Panc1 (cell line): ENCODE results near the gene EFCC1. TPM values are rescaled to one million over a fixed set of nuclear protein-coding genes. Genes with fewer than 3 reads are reported as not detected.

Experiments used
- ATAC-seq: fragments of 200-7000 bp; cut with Tn5 transposase; 2 replicates; pipeline ENCODE4 v1.9.1; 2020; ENCODE audit warnings: mild to moderate bottlenecking, moderate library complexity
- BruUV-seq: library from RNA; stranded (reverse); fragments of 400-500 nt; replicated peaks from 2 replicates; lab custom pipeline; 2021; lab: Mats Ljungman, UMichigan
- CTCF ChIA-PET: fragments of 300-600 bp; sonication (Branson Sonifier 250); formaldehyde crosslinking; loops from one replicate; lab custom pipeline; 2022; ENCODE audit warnings: antibody characterized with exemption; lab: Charles Lee
- POLR2A ChIA-PET: fragments of 300-600 bp; sonication (Branson Sonifier 250); formaldehyde crosslinking; loops from one replicate; lab custom pipeline; 2022; ENCODE audit warnings: antibody characterized with exemption; lab: Charles Lee
- DNase-seq: peaks from one replicate; pipeline ENCODE4 v3.0.0-alpha.2; 2010; ENCODE audit warnings: low read depth, low spot score
- H3K27ac ChIP-seq: 2 replicates; pipeline ENCODE4 v1.5.1; 2011; ENCODE audit warnings: mild to moderate bottlenecking, low read length, inconsistent platforms
- H3K27me3 ChIP-seq: fragments of 200-500 bp; sonication (Bioruptor generic); 2 replicates; pipeline ENCODE4 v1.6.0; 2014; ENCODE audit warnings: low read length, inconsistent platforms; ENCODE audit not compliant: control insufficient read depth, insufficient read depth
- H3K36me3 ChIP-seq: fragments of 200-500 bp; sonication (Bioruptor generic); 2 replicates; pipeline ENCODE4 v1.5.1; 2014; ENCODE audit warnings: inconsistent platforms, mild to moderate bottlenecking, low read length, moderate library complexity; ENCODE audit not compliant: control insufficient read depth, insufficient read depth
- H3K4me1 ChIP-seq: 2 replicates; pipeline ENCODE4 v1.5.1; 2011; ENCODE audit warnings: inconsistent platforms, mild to moderate bottlenecking, low read length, moderate library complexity; ENCODE audit not compliant: control insufficient read depth, insufficient read depth
- H3K4me3 ChIP-seq, 2 experiments: 2 replicates each; pipeline ENCODE4 v1.5.1; 2011 to 2012; ENCODE audit warnings: low read depth in 2 of 2, low read length in 2 of 2, mild to moderate bottlenecking in 2 of 2, inconsistent platforms in 1 of 2, moderate library complexity in 1 of 2
- H3K9me3 ChIP-seq: fragments of 200-500 bp; sonication (Bioruptor generic); 2 replicates; pipeline ENCODE4 v1.5.1; 2014; ENCODE audit warnings: low read depth, mild to moderate bottlenecking, inconsistent platforms, low read length, moderate library complexity; ENCODE audit not compliant: control insufficient read depth, insufficient read depth
- POLR2AphosphoS5 ChIP-seq: IDR thresholded peaks from 2 replicates; pipeline ENCODE4 v1.6.1; 2012; ENCODE audit warnings: mild to moderate bottlenecking, low read depth, low read length, moderate library complexity
- SIN3A ChIP-seq: IDR thresholded peaks from 2 replicates; pipeline ENCODE4 v1.6.1; 2012; ENCODE audit warnings: low read depth, mild to moderate bottlenecking, low read length, moderate library complexity, borderline replicate concordance; ENCODE audit not compliant: insufficient read depth
- TCF7L2 ChIP-seq: IDR thresholded peaks from 2 replicates; pipeline ENCODE4 v1.6.1; 2011; ENCODE audit warnings: mild to moderate bottlenecking, low read depth, low read length, inconsistent platforms
- in situ Hi-C: cut with HindIII; loops from 2 replicates; pipeline ENCODE4 v1.10.0; 2016; ENCODE audit warnings: low sequenced_read_pairs, low pct_unique_long_range_greater_than_20kb
- intact Hi-C: fragments of 100-400 bp; cut with micrococcal nuclease; formaldehyde crosslinking; loops from one replicate; pipeline ENCODE4 v1.10.0; 2022; ENCODE audit not compliant: unreplicated experiment
- total RNA-seq: library from RNA; stranded (reverse); gene quantifications from one replicate; pipeline ENCODE4 v1.2.1, GENCODE V29; 2021; ENCODE audit not compliant: unreplicated experiment
- TF ChIP-seq, protein P1 (sequence below): fragments of 450-650 bp; IDR thresholded peaks from 2 replicates; pipeline ENCODE4 v1.5.1; 2017; ENCODE audit warnings: mild to moderate bottlenecking
- TF ChIP-seq, protein P2 (sequence below), 2 experiments: IDR thresholded peaks; 2 replicates each; pipeline ENCODE4 v1.6.1; 2011 to 2012; ENCODE audit warnings: low read depth in 2 of 2, control low read depth in 1 of 2, low read length in 1 of 2, mild to moderate bottlenecking in 1 of 2, moderate library complexity in 1 of 2; ENCODE audit not compliant: insufficient read depth in 1 of 2

EFCC1 gene
- total RNA-seq, 1 experiment from 2014 or later = 0.15 TPM

DNA sequence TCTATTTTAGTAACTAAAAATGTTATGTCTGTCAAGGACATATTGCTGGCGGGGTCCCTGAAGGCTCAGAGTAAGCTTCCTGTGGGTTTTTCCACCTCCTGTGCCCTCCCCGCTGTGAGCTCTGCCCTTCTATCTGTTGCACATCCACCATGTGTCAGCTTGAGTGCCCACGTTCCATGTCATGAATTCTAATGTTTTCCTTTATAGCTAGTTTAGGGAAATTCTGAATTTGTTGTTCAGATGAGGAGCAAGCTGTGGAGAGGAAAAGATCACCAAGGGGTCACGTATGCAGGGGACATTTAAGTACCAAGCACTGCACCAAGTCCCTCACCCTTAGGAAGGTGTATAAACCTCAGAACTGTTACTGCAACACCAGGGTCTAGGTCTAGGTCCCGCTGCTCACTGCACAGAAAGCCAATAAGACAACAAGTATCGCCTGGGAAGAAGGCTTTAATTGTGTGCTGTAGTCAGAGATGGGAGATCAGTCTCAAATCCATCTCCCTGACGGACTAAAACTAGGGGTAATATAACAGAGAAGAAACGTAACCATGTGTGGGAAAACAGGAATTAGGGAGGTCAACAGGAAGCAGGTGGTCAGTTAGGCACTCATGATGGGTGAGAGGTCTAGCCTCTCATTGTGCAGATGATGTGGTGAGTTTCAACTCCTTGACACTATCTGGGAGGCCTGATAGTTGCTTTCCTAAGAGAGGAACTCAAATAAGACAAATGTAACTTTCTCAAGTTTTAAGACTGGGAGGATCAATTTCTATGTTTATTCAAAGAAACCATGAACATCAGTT lies 69.2 kb downstream of the EFCC1 start:
- Histone ChIP-seq H3K27me3 (no peaks in the 10 kb centered on the region), H3K36me3 (no peaks in the 10 kb centered on the region), H3K27ac (no peak overlapping the region), H3K9me3 (no peaks in the 10 kb centered on the region), H3K4me1 (no peaks in the 10 kb centered on the region), H3K4me3 (no peak overlapping the region)
- in situ Hi-C loops (no loop called here), intact Hi-C loops (no loop called here)
- no TSS peak for BruUV-seq
- 0 out of 2 replicates have a peak, but pooled peaks have one; percentile 17 for ATAC-seq
- POLR2A ChIA-PET = no interaction called here
- TF ChIP-seq POLR2AphosphoS5 (no peak), TCF7L2 (no peak), SIN3A (no peak)
- TF ChIP-seq, protein P1, sequence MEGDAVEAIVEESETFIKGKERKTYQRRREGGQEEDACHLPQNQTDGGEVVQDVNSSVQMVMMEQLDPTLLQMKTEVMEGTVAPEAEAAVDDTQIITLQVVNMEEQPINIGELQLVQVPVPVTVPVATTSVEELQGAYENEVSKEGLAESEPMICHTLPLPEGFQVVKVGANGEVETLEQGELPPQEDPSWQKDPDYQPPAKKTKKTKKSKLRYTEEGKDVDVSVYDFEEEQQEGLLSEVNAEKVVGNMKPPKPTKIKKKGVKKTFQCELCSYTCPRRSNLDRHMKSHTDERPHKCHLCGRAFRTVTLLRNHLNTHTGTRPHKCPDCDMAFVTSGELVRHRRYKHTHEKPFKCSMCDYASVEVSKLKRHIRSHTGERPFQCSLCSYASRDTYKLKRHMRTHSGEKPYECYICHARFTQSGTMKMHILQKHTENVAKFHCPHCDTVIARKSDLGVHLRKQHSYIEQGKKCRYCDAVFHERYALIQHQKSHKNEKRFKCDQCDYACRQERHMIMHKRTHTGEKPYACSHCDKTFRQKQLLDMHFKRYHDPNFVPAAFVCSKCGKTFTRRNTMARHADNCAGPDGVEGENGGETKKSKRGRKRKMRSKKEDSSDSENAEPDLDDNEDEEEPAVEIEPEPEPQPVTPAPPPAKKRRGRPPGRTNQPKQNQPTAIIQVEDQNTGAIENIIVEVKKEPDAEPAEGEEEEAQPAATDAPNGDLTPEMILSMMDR = no peak
- TF ChIP-seq, protein P2, sequence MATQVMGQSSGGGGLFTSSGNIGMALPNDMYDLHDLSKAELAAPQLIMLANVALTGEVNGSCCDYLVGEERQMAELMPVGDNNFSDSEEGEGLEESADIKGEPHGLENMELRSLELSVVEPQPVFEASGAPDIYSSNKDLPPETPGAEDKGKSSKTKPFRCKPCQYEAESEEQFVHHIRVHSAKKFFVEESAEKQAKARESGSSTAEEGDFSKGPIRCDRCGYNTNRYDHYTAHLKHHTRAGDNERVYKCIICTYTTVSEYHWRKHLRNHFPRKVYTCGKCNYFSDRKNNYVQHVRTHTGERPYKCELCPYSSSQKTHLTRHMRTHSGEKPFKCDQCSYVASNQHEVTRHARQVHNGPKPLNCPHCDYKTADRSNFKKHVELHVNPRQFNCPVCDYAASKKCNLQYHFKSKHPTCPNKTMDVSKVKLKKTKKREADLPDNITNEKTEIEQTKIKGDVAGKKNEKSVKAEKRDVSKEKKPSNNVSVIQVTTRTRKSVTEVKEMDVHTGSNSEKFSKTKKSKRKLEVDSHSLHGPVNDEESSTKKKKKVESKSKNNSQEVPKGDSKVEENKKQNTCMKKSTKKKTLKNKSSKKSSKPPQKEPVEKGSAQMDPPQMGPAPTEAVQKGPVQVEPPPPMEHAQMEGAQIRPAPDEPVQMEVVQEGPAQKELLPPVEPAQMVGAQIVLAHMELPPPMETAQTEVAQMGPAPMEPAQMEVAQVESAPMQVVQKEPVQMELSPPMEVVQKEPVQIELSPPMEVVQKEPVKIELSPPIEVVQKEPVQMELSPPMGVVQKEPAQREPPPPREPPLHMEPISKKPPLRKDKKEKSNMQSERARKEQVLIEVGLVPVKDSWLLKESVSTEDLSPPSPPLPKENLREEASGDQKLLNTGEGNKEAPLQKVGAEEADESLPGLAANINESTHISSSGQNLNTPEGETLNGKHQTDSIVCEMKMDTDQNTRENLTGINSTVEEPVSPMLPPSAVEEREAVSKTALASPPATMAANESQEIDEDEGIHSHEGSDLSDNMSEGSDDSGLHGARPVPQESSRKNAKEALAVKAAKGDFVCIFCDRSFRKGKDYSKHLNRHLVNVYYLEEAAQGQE (IDR thresholded peaks at IDR 0.05; ENCODE audit: insufficient read depth in 1 of 2, low read depth in 2 of 2, low read length in 1 of 2) = no peak
- CTCF ChIA-PET = no interaction called here
- DNase-seq = no peak

DNA sequence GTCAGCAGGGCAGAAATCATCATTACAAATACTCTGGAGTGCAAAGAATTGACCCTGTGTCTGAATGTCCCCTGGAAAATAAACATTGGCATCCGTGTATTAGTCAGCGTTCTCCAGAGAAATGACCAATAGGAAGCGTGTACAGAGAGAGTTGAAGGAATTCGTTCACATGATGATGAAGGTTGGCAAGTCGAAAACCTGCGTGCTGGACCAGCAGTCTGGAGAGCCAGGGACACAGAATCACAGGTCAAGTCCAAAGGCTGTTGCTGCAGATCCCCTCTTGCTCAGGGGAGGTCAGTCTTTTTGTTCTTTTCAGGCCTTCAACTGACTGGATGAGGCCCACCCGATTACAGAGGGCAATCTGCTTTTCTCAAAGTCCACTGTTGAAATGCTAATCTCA lies 76.1 kb downstream of the EFCC1 start:
- no TSS peak for BruUV-seq
- DNase-seq (no peak), ATAC-seq (no peak)
- in situ Hi-C loops = no loop called here
- TF ChIP-seq POLR2AphosphoS5 (no peak), SIN3A (no peak), TCF7L2 (no peak)
- TF ChIP-seq, protein P2 (IDR thresholded peaks at IDR 0.05; ENCODE audit: insufficient read depth in 1 of 2, low read depth in 2 of 2, low read length in 1 of 2) = no peak
- Histone ChIP-seq H3K36me3 (no peaks in the 10 kb centered on the region), H3K4me1 (no peaks in the 10 kb centered on the region), H3K9me3 (no peaks in the 10 kb centered on the region), H3K27me3 (no peaks in the 10 kb centered on the region), H3K4me3 (no peak overlapping the region), H3K27ac (no peak overlapping the region)
- ChIA-PET POLR2A (no interaction called here), CTCF (no interaction called here)
- intact Hi-C loops = no loop called here
